SU-DHL-6 (cell line): ENCODE measurements around the gene EXT2.

Experiments used
- EZH2phosphoT487 ChIP-seq: fragments of 200-600 bp; sonication (generic), shearing (Covaris generic); conservative IDR thresholded peaks from 2 replicates; pipeline ENCODE4 v1.6.1; 2018; ENCODE audit warnings: mild to moderate bottlenecking, antibody characterized with exemption, low read length, moderate library complexity, mixed read lengths
- TF ChIP-seq, protein P1 (sequence below): fragments of 200-600 bp; sonication (generic); IDR thresholded peaks from one replicate; pipeline ENCODE4 v1.5.1; 2017; ENCODE audit warnings: antibody characterized with exemption, mild to moderate bottlenecking, low read length, moderate library complexity; ENCODE audit not compliant: insufficient read depth, poor library complexity, severe bottlenecking

- TF ChIP-seq, protein P1, sequence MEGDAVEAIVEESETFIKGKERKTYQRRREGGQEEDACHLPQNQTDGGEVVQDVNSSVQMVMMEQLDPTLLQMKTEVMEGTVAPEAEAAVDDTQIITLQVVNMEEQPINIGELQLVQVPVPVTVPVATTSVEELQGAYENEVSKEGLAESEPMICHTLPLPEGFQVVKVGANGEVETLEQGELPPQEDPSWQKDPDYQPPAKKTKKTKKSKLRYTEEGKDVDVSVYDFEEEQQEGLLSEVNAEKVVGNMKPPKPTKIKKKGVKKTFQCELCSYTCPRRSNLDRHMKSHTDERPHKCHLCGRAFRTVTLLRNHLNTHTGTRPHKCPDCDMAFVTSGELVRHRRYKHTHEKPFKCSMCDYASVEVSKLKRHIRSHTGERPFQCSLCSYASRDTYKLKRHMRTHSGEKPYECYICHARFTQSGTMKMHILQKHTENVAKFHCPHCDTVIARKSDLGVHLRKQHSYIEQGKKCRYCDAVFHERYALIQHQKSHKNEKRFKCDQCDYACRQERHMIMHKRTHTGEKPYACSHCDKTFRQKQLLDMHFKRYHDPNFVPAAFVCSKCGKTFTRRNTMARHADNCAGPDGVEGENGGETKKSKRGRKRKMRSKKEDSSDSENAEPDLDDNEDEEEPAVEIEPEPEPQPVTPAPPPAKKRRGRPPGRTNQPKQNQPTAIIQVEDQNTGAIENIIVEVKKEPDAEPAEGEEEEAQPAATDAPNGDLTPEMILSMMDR, result no peak
- no peak for TF ChIP-seq EZH2phosphoT487
Measured at GRCh38 chr11:44243086-44243485, 147.6 kb downstream of the EXT2 start.
